Osteocyte (in vitro differentiated cells): ENCODE data around the gene IL36A. TPM values are rescaled to one million over a fixed set of nuclear protein-coding genes. Genes with fewer than 3 reads are reported as not detected.

Experiments used
- DNase-seq: peaks from one replicate; pipeline ENCODE4 v3.0.0; 2021; ENCODE audit warnings: mixed read lengths; ENCODE audit not compliant: unreplicated experiment; ENCODE audit errors: extremely low spot score
- H3K27ac Mint-ChIP-seq: one replicate; pipeline ENCODE4 v1.8.0; 2021; ENCODE audit warnings: mild to moderate bottlenecking, mixed read lengths; ENCODE audit not compliant: unreplicated experiment
- H3K27me3 Mint-ChIP-seq: one replicate; pipeline ENCODE4 v1.8.0; 2021; ENCODE audit warnings: mixed read lengths; ENCODE audit not compliant: unreplicated experiment
- H3K36me3 Mint-ChIP-seq: one replicate; pipeline ENCODE4 v1.8.0; 2021; ENCODE audit warnings: mixed read lengths; ENCODE audit not compliant: unreplicated experiment
- H3K4me1 Mint-ChIP-seq: one replicate; pipeline ENCODE4 v1.8.0; 2021; ENCODE audit warnings: mixed read lengths; ENCODE audit not compliant: unreplicated experiment
- H3K4me3 Mint-ChIP-seq: one replicate; pipeline ENCODE4 v1.8.0; 2021; ENCODE audit warnings: mild to moderate bottlenecking, moderate library complexity, mixed read lengths; ENCODE audit not compliant: unreplicated experiment
- H3K9me3 Mint-ChIP-seq: one replicate; pipeline ENCODE4 v1.8.0; 2021; ENCODE audit warnings: mixed read lengths; ENCODE audit not compliant: unreplicated experiment
- total RNA-seq: library from RNA; stranded (reverse); gene quantifications from 2 replicates; pipeline ENCODE4 v1.2.1, GENCODE V29; 2021
- TF ChIP-seq, protein P1 (sequence below): fragments of 200-600 bp; sonication (generic); IDR thresholded peaks from 2 replicates; pipeline ENCODE4 v1.5.0; 2021; ENCODE audit warnings: antibody characterized with exemption, mild to moderate bottlenecking, moderate library complexity

Gene IL36A
- total RNA-seq, 1 donor from 2014 or later, result not detected

DNA sequence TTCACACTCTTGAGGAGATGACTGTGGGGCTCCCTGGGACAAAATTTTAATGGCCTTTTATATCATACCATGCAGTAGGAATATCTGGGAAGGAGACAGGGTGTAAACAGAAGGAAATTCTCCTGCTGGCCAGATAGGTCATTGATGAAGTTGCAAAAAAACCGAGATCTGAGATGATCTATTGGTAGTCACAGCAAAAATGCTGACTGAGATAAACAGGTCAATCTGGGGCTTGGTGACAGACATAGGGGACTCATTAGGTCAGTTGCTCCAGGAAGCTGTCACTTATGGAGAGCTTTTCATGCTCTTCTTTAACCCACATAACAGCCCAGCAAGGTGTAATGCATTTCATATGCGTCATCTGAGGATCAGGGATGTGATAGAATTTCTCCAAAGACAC lies 2.6 kb upstream of the IL36A start:
- DNase-seq, result no peak
- Mint-ChIP-seq H3K4me1 (no peaks in the 10 kb centered on the region), H3K27me3 (peaks cover 34% of the 10 kb centered on the region), H3K27ac (no peak overlapping the region), H3K36me3 (peaks cover 2% of the 10 kb centered on the region), H3K9me3 (peaks cover 23% of the 10 kb centered on the region), H3K4me3 (no peak overlapping the region)
- TF ChIP-seq, protein P1, sequence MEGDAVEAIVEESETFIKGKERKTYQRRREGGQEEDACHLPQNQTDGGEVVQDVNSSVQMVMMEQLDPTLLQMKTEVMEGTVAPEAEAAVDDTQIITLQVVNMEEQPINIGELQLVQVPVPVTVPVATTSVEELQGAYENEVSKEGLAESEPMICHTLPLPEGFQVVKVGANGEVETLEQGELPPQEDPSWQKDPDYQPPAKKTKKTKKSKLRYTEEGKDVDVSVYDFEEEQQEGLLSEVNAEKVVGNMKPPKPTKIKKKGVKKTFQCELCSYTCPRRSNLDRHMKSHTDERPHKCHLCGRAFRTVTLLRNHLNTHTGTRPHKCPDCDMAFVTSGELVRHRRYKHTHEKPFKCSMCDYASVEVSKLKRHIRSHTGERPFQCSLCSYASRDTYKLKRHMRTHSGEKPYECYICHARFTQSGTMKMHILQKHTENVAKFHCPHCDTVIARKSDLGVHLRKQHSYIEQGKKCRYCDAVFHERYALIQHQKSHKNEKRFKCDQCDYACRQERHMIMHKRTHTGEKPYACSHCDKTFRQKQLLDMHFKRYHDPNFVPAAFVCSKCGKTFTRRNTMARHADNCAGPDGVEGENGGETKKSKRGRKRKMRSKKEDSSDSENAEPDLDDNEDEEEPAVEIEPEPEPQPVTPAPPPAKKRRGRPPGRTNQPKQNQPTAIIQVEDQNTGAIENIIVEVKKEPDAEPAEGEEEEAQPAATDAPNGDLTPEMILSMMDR, result no peak

GRCh38 chr2:113007250-113007649 lies 2.0 kb downstream of the IL36A start:
- Mint-ChIP-seq H3K9me3 (no peaks in the 10 kb centered on the region), H3K27ac (no peak overlapping the region), H3K36me3 (no peaks in the 10 kb centered on the region), H3K4me1 (no peaks in the 10 kb centered on the region), H3K27me3 (peaks cover 51% of the 10 kb centered on the region), H3K4me3 (no peak overlapping the region)
- no peak for DNase-seq
- TF ChIP-seq, protein P1, result no peak

DNA sequence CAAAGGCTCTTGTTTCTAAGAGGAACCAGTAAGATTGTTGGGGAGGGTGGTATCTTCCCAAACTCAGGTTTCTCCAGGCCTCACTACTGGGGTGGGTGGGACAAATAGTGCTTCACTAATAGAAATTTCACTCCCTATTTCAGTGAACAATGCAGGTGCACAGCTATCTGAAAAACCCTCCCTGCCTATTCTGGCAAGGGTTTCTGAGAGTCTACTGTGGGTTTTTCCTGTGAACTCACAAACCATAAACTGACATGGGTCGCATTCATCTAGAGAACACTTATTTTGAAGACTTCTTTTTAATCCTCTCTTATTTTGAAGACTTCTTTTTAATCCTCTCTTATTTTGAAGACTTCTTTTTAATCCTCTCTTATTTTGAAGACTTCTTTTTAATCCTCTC lies 4.4 kb downstream of the IL36A start:
- Mint-ChIP-seq H3K27ac (no peak overlapping the region), H3K27me3 (peaks cover 59% of the 10 kb centered on the region), H3K36me3 (no peaks in the 10 kb centered on the region), H3K4me3 (no peak overlapping the region), H3K4me1 (no peaks in the 10 kb centered on the region), H3K9me3 (no peaks in the 10 kb centered on the region)
- TF ChIP-seq, protein P1, result no peak
- no peak for DNase-seq

DNA sequence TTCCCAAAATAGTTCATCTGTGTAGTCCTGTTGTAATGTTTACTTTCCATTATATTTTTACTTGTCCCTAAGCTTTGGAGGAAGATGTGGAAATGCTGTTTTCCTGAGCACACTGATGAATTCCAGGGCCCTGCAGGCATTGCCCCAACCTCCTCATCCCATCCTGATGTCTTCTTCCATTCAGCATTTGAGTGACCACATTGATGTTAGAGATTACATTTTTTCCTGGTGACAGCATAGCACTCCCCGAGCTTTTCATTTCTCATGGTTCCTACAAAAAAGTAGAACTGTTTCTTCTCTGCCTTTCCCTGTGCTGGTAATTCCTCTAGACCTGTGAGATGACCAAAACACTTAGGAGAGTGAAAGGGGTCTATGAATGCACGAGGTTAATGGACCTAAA lies 4.8 kb downstream of the IL36A start:
- no peaks in the 10 kb centered on the region for H3K9me3 Mint-ChIP-seq
- no peak overlapping the region for H3K27ac Mint-ChIP-seq
- no peak overlapping the region for H3K4me3 Mint-ChIP-seq
- no peaks in the 10 kb centered on the region for H3K4me1 Mint-ChIP-seq
- peaks cover 60% of the 10 kb centered on the region for H3K27me3 Mint-ChIP-seq
- TF ChIP-seq, protein P1, result no peak
- H3K36me3 Mint-ChIP-seq, result no peaks in the 10 kb centered on the region
- DNase-seq, result no peak

GRCh38 chr2:113011108-113011507 lies 5.8 kb downstream of the IL36A start:
- H3K4me3 Mint-ChIP-seq, result no peak overlapping the region
- peaks cover 52% of the 10 kb centered on the region for H3K27me3 Mint-ChIP-seq
- no peak for DNase-seq
- H3K36me3 Mint-ChIP-seq, result no peaks in the 10 kb centered on the region
- H3K27ac Mint-ChIP-seq, result no peak overlapping the region
- TF ChIP-seq, protein P1, result no peak
- no peaks in the 10 kb centered on the region for H3K9me3 Mint-ChIP-seq
- H3K4me1 Mint-ChIP-seq, result no peaks in the 10 kb centered on the region
